ENCODE results near the gene ENTPD1.
"Not testable (repeated sequence)": the region's sequence is repeated elsewhere in the genome, so short reads cannot be mapped to it uniquely, and the experiment has no call there.

ENTPD1 gene

GRCh38 chr10:95756809-95757684 is 1.1 kb downstream of the ENTPD1 start:
- FAIRE-seq, result no peak
- DNase-seq (ENCODE audit: extremely low spot score, insufficient read length, low read depth), result no peak

GRCh38 chr10:95758351-95759025 is 2.5 kb downstream of the ENTPD1 start:
- DNase-seq (ENCODE audit: extremely low spot score, insufficient read length, low read depth), result no peak
- FAIRE-seq, result peak; percentile 100

GRCh38 chr10:95759233-95759826 is 3.4 kb downstream of the ENTPD1 start:
- DNase-seq (ENCODE audit: extremely low spot score, insufficient read length, low read depth) (no peak), FAIRE-seq (peak; percentile 73)

- no peak for DNase-seq (ENCODE audit: extremely low spot score, insufficient read length, low read depth)
- no peak for FAIRE-seq
These were observed 6.1 kb downstream of the ENTPD1 start for GRCh38 chr10:95761939-95762492.

- DNase-seq (ENCODE audit: extremely low spot score, insufficient read length, low read depth) (no peak), FAIRE-seq (peak; percentile 98)
These were observed 12.1 kb downstream of the ENTPD1 start for GRCh38 chr10:95767884-95768556.

- DNase-seq (ENCODE audit: extremely low spot score, insufficient read length, low read depth), result no peak
These were observed 14.2 kb downstream of the ENTPD1 start for GRCh38 chr10:95770084-95770720.

GRCh38 chr10:95773454-95773853 is 17.5 kb downstream of the ENTPD1 start:
- not testable (repeated sequence) for FAIRE-seq; DNase-seq (ENCODE audit: extremely low spot score, insufficient read length, low read depth)

More at GRCh38 chr10:95770084-95770720, 14.2 kb downstream of the ENTPD1 start:
- peak; percentile 75 for FAIRE-seq

- DNase-seq (ENCODE audit: extremely low spot score, insufficient read length, low read depth); FAIRE-seq: not testable (repeated sequence)
These were observed 21.7 kb downstream of the ENTPD1 start for GRCh38 chr10:95777638-95778037.

GRCh38 chr10:95782318-95782717 is 26.4 kb downstream of the ENTPD1 start:
- peak; percentile 36 for FAIRE-seq
- no peak for DNase-seq (ENCODE audit: extremely low spot score, insufficient read length, low read depth)

GRCh38 chr10:95783741-95784140 is 27.8 kb downstream of the ENTPD1 start:
- DNase-seq (ENCODE audit: extremely low spot score, insufficient read length, low read depth) (no peak), FAIRE-seq (peak; percentile 98)

GRCh38 chr10:95784279-95784913 is 28.4 kb downstream of the ENTPD1 start:
- FAIRE-seq (no peak), DNase-seq (ENCODE audit: extremely low spot score, insufficient read length, low read depth) (no peak)

- DNase-seq (ENCODE audit: extremely low spot score, insufficient read length, low read depth) (no peak), FAIRE-seq (peak; percentile 98)
These were observed 29.4 kb downstream of the ENTPD1 start for GRCh38 chr10:95785317-95785716.

GRCh38 chr10:95785942-95786669 is 30.1 kb downstream of the ENTPD1 start:
- FAIRE-seq (no peak), DNase-seq (ENCODE audit: extremely low spot score, insufficient read length, low read depth) (no peak)

GRCh38 chr10:95787447-95787846 is 31.5 kb downstream of the ENTPD1 start:
- FAIRE-seq (peak; percentile 71), DNase-seq (ENCODE audit: extremely low spot score, insufficient read length, low read depth) (no peak)

- DNase-seq (ENCODE audit: extremely low spot score, insufficient read length, low read depth) (no peak), FAIRE-seq (no peak)
These were observed 32.9 kb downstream of the ENTPD1 start for GRCh38 chr10:95788830-95789229.

- no peak for DNase-seq (ENCODE audit: extremely low spot score, insufficient read length, low read depth)
These were observed 33.9 kb downstream of the ENTPD1 start for GRCh38 chr10:95789902-95790301.

GRCh38 chr10:95790982-95791381 is 35.0 kb downstream of the ENTPD1 start:
- DNase-seq (ENCODE audit: extremely low spot score, insufficient read length, low read depth) (no peak), FAIRE-seq (no peak)

More at GRCh38 chr10:95789902-95790301, 33.9 kb downstream of the ENTPD1 start:
- peak; percentile 82 for FAIRE-seq

- no peak for FAIRE-seq
- no peak for DNase-seq (ENCODE audit: extremely low spot score, insufficient read length, low read depth)
These were observed 35.5 kb downstream of the ENTPD1 start for GRCh38 chr10:95791425-95791979.
